HG02943 (cell line): Measurements from ENCODE around the gene KCNAB1.
A peak's percentile ranks its signal among the peaks of the same experiment; 100 is the strongest.
"Not testable (repeated sequence)": the region's sequence is repeated elsewhere in the genome, so short reads cannot be mapped to it uniquely, and the experiment has no call there.

Experiments
- ATAC-seq: cut with Tn5 transposase; IDR thresholded peaks from one replicate; pipeline ENCODE4 v1.9.1; 2021; ENCODE audit warnings: mild to moderate bottlenecking, low read depth, moderate library complexity; ENCODE audit not compliant: unreplicated experiment

KCNAB1 gene

GRCh38 chr3:156551261-156551660 is 430.9 kb downstream of the KCNAB1 start:
- no peak for ATAC-seq

GRCh38 chr3:156551746-156552145 is 431.4 kb downstream of the KCNAB1 start:
- ATAC-seq, result no peak

GRCh38 chr3:156552973-156553372 is 432.6 kb downstream of the KCNAB1 start:
- no peak for ATAC-seq

GRCh38 chr3:156553705-156554356 is 433.5 kb downstream of the KCNAB1 start:
- ATAC-seq, result no peak

- peak; percentile 13 for ATAC-seq
Measured at GRCh38 chr3:156554515-156554841, 434.1 kb downstream of the KCNAB1 start.

- ATAC-seq, result peak; percentile 99
Measured at GRCh38 chr3:156554842-156555687, 434.7 kb downstream of the KCNAB1 start, which contains the start of gene SSR3. TSS of gene SSR3 (minus strand) at chr3:156555117. CDS start at chr3:156555089, 28 bp downstream.

GRCh38 chr3:156558389-156558788 is 438.0 kb downstream of the KCNAB1 start:
- no peak for ATAC-seq

- ATAC-seq, result no peak
Measured at GRCh38 chr3:156559321-156559720, 438.9 kb downstream of the KCNAB1 start.

- ATAC-seq, result no peak
Measured at GRCh38 chr3:156561533-156561932, 441.2 kb downstream of the KCNAB1 start.

GRCh38 chr3:156562486-156562885 is 442.1 kb downstream of the KCNAB1 start:
- not testable (repeated sequence) for ATAC-seq

GRCh38 chr3:156563900-156564682 is 443.7 kb downstream of the KCNAB1 start:
- no peak for ATAC-seq

GRCh38 chr3:156569016-156569415 is 448.6 kb downstream of the KCNAB1 start:
- ATAC-seq, result not testable (repeated sequence)

GRCh38 chr3:156569881-156570280 is 449.5 kb downstream of the KCNAB1 start:
- ATAC-seq, result not testable (repeated sequence)

- no peak for ATAC-seq
Measured at GRCh38 chr3:156575641-156576040, 455.3 kb downstream of the KCNAB1 start.

- ATAC-seq, result no peak
Measured at GRCh38 chr3:156576051-156576450, 455.7 kb downstream of the KCNAB1 start.

GRCh38 chr3:156576651-156577348 is 456.4 kb downstream of the KCNAB1 start:
- ATAC-seq, result no peak

GRCh38 chr3:156577736-156578135 is 457.4 kb downstream of the KCNAB1 start:
- no peak for ATAC-seq

- ATAC-seq, result no peak
Measured at GRCh38 chr3:156579427-156579851, 459.1 kb downstream of the KCNAB1 start.

GRCh38 chr3:156581033-156581432 is 460.7 kb downstream of the KCNAB1 start:
- no peak for ATAC-seq

GRCh38 chr3:156581954-156582353 is 461.6 kb downstream of the KCNAB1 start:
- ATAC-seq, result no peak
